ENCODE measurements around the gene USP24. TPM values are rescaled to one million over a fixed set of nuclear protein-coding genes. Genes with fewer than 3 reads are reported as not detected.

The USP24 gene
- total and polyA plus RNA-seq, 2 donors (not counting 1 experiment from before 2014, with no cell fraction given), result 18.9 to 152 TPM

- Mint-ChIP-seq H3K9me3 (ENCODE audit: insufficient read depth) (no peaks in the 10 kb centered on the region), H3K4me1 (peaks cover 12% of the 10 kb centered on the region), H3K4me3 (no peak overlapping the region), H3K27me3 (peaks cover 5% of the 10 kb centered on the region), H3K27ac (no peak overlapping the region)
- H4K20me1 ChIP-seq (ENCODE audit: control insufficient read depth, insufficient read depth, low read length, poor library complexity, severe bottlenecking), result no peaks in the 10 kb centered on the region
- ChIA-PET CTCF (interaction anchor here (1.6 kb wide), 1 partner anchor 16 kb away, joined by 3 read pairs; no protein-coding TSS in a partner anchor), POLR2A (interaction anchor here (0.6 kb wide), 1 partner anchor 21 kb away, joined by 3 read pairs; no protein-coding TSS in a partner anchor)
- ATAC-seq (ENCODE audit: low read depth) (no peak), DNase-seq (no peak)
- TF ChIP-seq CTCF (IDR thresholded peaks at IDR 0.05) (no peak), EZH2 (IDR thresholded peaks at IDR 0.05; ENCODE audit: borderline replicate concordance, insufficient read depth, low read depth, low read length, poor library complexity, severe bottlenecking) (no peak)
- H3K79me2 ChIP-seq (ENCODE audit: control insufficient read depth, insufficient read depth, low read length), result no peaks in the 10 kb centered on the region
- H3K36me3 ChIP-seq (replicated peaks in 1 of 2; ENCODE audit: control extremely low read depth in 1 of 2, control insufficient read depth in 1 of 2, extremely low read depth in 1 of 2, insufficient read depth in 2 of 2, low read length in 1 of 2), result no peaks in the 10 kb centered on the region
- no peak overlapping the region for H3K4me2 ChIP-seq (replicated peaks; ENCODE audit: low read depth, low read length, poor library complexity, severe bottlenecking)
- H3K4me1 ChIP-seq (ENCODE audit: control insufficient read depth in 2 of 2, insufficient read depth in 2 of 2, low read length in 2 of 2), result peaks cover 2 to 7% of the 10 kb centered on the region in 2 donors
- H3K27me3 ChIP-seq (replicated peaks in 1 of 4; ENCODE audit: control extremely low read depth in 1 of 4, control insufficient read depth in 3 of 4, insufficient read depth in 4 of 4, low read length in 3 of 4), result no peaks in the 10 kb centered on the region
- no peak overlapping the region for H3K9ac ChIP-seq (ENCODE audit: low read length)
- H3K9me3 ChIP-seq (ENCODE audit: control extremely low read depth in 1 of 3, control insufficient read depth in 2 of 3, insufficient read depth in 1 of 3, low read length in 2 of 3), result no peaks in the 10 kb centered on the region
- no peak overlapping the region for H3K4me3 ChIP-seq (ENCODE audit: control extremely low read depth in 1 of 5, extremely low read depth in 1 of 5, insufficient read depth in 1 of 5, low read depth in 2 of 5, low read length in 4 of 5)
- intact Hi-C loops (cut with micrococcal nuclease), result no loop called here
- H3K27ac ChIP-seq (ENCODE audit: low read length in 2 of 2), result no peak overlapping the region
- no peak overlapping the region for H2AFZ ChIP-seq (ENCODE audit: insufficient read depth, low read depth, low read length, poor library complexity, severe bottlenecking)
- WGBS (ENCODE audit: insufficient coverage), result no CpG with 5 or more reads among the region's 2 CpGs
These were observed 24.4 kb upstream of the USP24 start for GRCh38 chr1:55239548-55239947.

- no peaks in the 10 kb centered on the region for H3K79me2 ChIP-seq (ENCODE audit: control insufficient read depth, insufficient read depth, low read length)
- H3K4me1 Mint-ChIP-seq, result peaks cover 2% of the 10 kb centered on the region
- no peak overlapping the region for H3K4me2 ChIP-seq (replicated peaks; ENCODE audit: low read depth, low read length, poor library complexity, severe bottlenecking)
- TF ChIP-seq CTCF (IDR thresholded peaks at IDR 0.05), result no peak
- TF ChIP-seq EZH2 (IDR thresholded peaks at IDR 0.05; ENCODE audit: borderline replicate concordance, insufficient read depth, low read depth, low read length, poor library complexity, severe bottlenecking), result no peak
- no peaks in the 10 kb centered on the region for H3K27me3 ChIP-seq (replicated peaks in 1 of 4; ENCODE audit: control extremely low read depth in 1 of 4, control insufficient read depth in 3 of 4, insufficient read depth in 4 of 4, low read length in 3 of 4)
- H4K20me1 ChIP-seq (ENCODE audit: control insufficient read depth, insufficient read depth, low read length, poor library complexity, severe bottlenecking), result no peaks in the 10 kb centered on the region
- no peak overlapping the region for H3K4me3 ChIP-seq (ENCODE audit: control extremely low read depth in 1 of 5, extremely low read depth in 1 of 5, insufficient read depth in 1 of 5, low read depth in 2 of 5, low read length in 4 of 5)
- no peak for DNase-seq
- no peak for ATAC-seq (ENCODE audit: low read depth)
- no peaks in the 10 kb centered on the region for H3K36me3 ChIP-seq (replicated peaks in 1 of 2; ENCODE audit: control extremely low read depth in 1 of 2, control insufficient read depth in 1 of 2, extremely low read depth in 1 of 2, insufficient read depth in 2 of 2, low read length in 1 of 2)
- no peaks in the 10 kb centered on the region for H3K9me3 ChIP-seq (ENCODE audit: control extremely low read depth in 1 of 3, control insufficient read depth in 2 of 3, insufficient read depth in 1 of 3, low read length in 2 of 3)
- no peaks in the 10 kb centered on the region for H3K4me1 ChIP-seq (ENCODE audit: control insufficient read depth in 2 of 2, insufficient read depth in 2 of 2, low read length in 2 of 2)
- H3K9me3 Mint-ChIP-seq (ENCODE audit: insufficient read depth), result no peaks in the 10 kb centered on the region
- peaks cover 10% of the 10 kb centered on the region for H3K27me3 Mint-ChIP-seq
- H3K4me3 Mint-ChIP-seq, result no peak overlapping the region
- H3K27ac Mint-ChIP-seq, result no peak overlapping the region
- no peak overlapping the region for H3K27ac ChIP-seq (ENCODE audit: low read length in 2 of 2)
- WGBS (ENCODE audit: insufficient coverage), result 80% methylated on average over 2 of the region's 4 CpGs
- no peak overlapping the region for H2AFZ ChIP-seq (ENCODE audit: insufficient read depth, low read depth, low read length, poor library complexity, severe bottlenecking)
- intact Hi-C loops (cut with micrococcal nuclease), result no loop called here
- POLR2A ChIA-PET, result no interaction called here
- no peak overlapping the region for H3K9ac ChIP-seq (ENCODE audit: low read length)
- CTCF ChIA-PET, result no interaction called here
These were observed 20.6 kb upstream of the USP24 start for GRCh38 chr1:55235722-55236121.

Data from B cell (primary cell).